Ascending aorta (tissue), 2 donors: ENCODE data around the gene YPEL3. TPM values are rescaled to one million over a fixed set of nuclear protein-coding genes. Genes with fewer than 3 reads are reported as not detected.
"Not testable (repeated sequence)": the region's sequence is repeated elsewhere in the genome, so short reads cannot be mapped to it uniquely, and the experiment has no call there.

Experiments
- DNase-seq, 2 donors: peaks; one replicate each; pipeline ENCODE4 v3.0.0-alpha.2; 2019; ENCODE audit warnings: low spot score in 2 of 2
- H3K27ac ChIP-seq, 2 donors: fragments of 200-600 bp; sonication (generic); one replicate each; pipeline ENCODE4 v1.5.1; 2016 to 2017; ENCODE audit warnings: mild to moderate bottlenecking in 1 of 2
- H3K27me3 ChIP-seq: fragments of 200-600 bp; sonication (generic); one replicate; pipeline ENCODE4 v1.5.1; 2017
- H3K36me3 ChIP-seq, 2 donors: fragments of 200-600 bp; sonication (generic); one replicate each; pipeline ENCODE4 v1.5.1; 2016
- H3K4me1 ChIP-seq, 2 donors: fragments of 200-600 bp; sonication (generic); one replicate each; pipeline ENCODE4 v1.5.1; 2016 to 2017; ENCODE audit warnings: mild to moderate bottlenecking in 1 of 2
- H3K4me3 ChIP-seq, 2 donors: fragments of 200-600 bp; sonication (generic); one replicate each; pipeline ENCODE4 v1.5.1; 2016 to 2017; ENCODE audit warnings: mild to moderate bottlenecking in 1 of 2
- H3K9me3 ChIP-seq, 2 donors: fragments of 200-600 bp; sonication (generic); one replicate each; pipeline ENCODE4 v1.5.1; 2016
- intact Hi-C: fragments of 100-400 bp; cut with DNase I; formaldehyde crosslinking; loops from one replicate; pipeline ENCODE4 v1.15.1; 2023
- total RNA-seq: library from RNA; depleted of rRNA; stranded (reverse); fragments of >200 nt; gene quantifications from one replicate; pipeline ENCODE4 v1.1.0, GENCODE V29; 2016
- TF ChIP-seq, protein P1 (sequence below), 3 experiments: fragments of 200-600 bp in 2 of 3; fragments of 450-650 bp in 1 of 3; sonication (generic) in 2 of 3; IDR thresholded peaks; one replicate each; pipeline ENCODE4 v1.5.1; 2016 to 2019; ENCODE audit warnings: antibody characterized with exemption in 3 of 3, mild to moderate bottlenecking in 1 of 3, moderate library complexity in 1 of 3

YPEL3 gene
- total RNA-seq, 1 donor from 2014 or later = 98.6 TPM

GRCh38 chr16:30115238-30115637 is 19.2 kb upstream of the YPEL3 start:
- Histone ChIP-seq H3K27me3 (no peaks in the 10 kb centered on the region), H3K36me3 (peaks cover 61 to 88% of the 10 kb centered on the region in 2 donors), H3K27ac (no peak overlapping the region), H3K9me3 (no peaks in the 10 kb centered on the region), H3K4me1 (no peaks in the 10 kb centered on the region), H3K4me3 (no peak overlapping the region)
- intact Hi-C loops = no loop called here
- DNase-seq = no peak
- TF ChIP-seq, protein P1, sequence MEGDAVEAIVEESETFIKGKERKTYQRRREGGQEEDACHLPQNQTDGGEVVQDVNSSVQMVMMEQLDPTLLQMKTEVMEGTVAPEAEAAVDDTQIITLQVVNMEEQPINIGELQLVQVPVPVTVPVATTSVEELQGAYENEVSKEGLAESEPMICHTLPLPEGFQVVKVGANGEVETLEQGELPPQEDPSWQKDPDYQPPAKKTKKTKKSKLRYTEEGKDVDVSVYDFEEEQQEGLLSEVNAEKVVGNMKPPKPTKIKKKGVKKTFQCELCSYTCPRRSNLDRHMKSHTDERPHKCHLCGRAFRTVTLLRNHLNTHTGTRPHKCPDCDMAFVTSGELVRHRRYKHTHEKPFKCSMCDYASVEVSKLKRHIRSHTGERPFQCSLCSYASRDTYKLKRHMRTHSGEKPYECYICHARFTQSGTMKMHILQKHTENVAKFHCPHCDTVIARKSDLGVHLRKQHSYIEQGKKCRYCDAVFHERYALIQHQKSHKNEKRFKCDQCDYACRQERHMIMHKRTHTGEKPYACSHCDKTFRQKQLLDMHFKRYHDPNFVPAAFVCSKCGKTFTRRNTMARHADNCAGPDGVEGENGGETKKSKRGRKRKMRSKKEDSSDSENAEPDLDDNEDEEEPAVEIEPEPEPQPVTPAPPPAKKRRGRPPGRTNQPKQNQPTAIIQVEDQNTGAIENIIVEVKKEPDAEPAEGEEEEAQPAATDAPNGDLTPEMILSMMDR (IDR thresholded peaks at IDR 0.05) = no peak

- H3K36me3 ChIP-seq = peaks cover 57 to 88% of the 10 kb centered on the region in 2 donors
- H3K27ac ChIP-seq, intact Hi-C loops, H3K4me1 ChIP-seq, H3K27me3 ChIP-seq, H3K9me3 ChIP-seq, DNase-seq, H3K4me3 ChIP-seq: not testable (repeated sequence)
Measured at GRCh38 chr16:30114833-30115232, 18.8 kb upstream of the YPEL3 start.

- intact Hi-C loops = no loop called here
- peaks cover 55 to 88% of the 10 kb centered on the region in 2 donors for H3K36me3 ChIP-seq
- TF ChIP-seq, protein P1 (IDR thresholded peaks at IDR 0.05) = no peak
Measured at GRCh38 chr16:30114411-30114810, 18.4 kb upstream of the YPEL3 start.

DNA sequence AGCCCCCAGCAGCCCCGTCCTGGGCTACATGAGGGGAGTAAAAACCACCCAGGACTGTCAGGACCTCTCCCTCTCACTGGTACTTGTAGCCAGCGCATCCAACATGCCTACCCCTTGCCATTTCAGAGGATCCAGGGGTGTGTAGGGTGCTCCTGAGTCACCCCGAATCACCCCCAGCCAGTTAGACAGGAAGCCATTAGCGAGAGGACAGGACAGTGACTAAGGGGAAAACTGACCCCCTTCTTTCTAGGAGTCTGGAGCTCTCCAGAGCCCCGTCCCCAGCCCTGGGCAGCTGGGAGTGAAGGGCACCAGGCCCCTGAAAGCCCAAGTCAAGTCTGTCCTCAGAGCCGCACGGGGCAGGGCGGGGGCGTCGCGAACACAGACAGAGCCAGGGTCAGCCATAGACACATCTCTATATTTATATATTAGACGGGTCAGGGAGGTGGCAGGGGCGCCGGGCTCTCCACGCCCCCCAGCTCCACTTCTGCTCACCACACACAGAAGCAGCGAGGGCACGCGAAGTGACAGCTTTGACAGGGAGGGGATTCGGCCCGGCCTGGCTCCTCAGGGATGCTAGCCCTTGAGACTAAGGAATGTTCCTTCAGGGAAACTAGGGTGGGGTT is 17.8 kb upstream of the YPEL3 start:
- Histone ChIP-seq H3K4me1 (no peaks in the 10 kb centered on the region), H3K36me3 (peaks cover 55 to 85% of the 10 kb centered on the region in 2 donors), H3K9me3 (no peaks in the 10 kb centered on the region), H3K27me3 (no peaks in the 10 kb centered on the region), H3K27ac (no peak overlapping the region), H3K4me3 (no peak overlapping the region)
- DNase-seq = no peak
- intact Hi-C loops = no loop called here
- TF ChIP-seq, protein P1 (IDR thresholded peaks at IDR 0.05) = no peak

More at GRCh38 chr16:30114411-30114810, 18.4 kb upstream of the YPEL3 start:
- Histone ChIP-seq H3K4me3 (no peak overlapping the region), H3K9me3 (no peaks in the 10 kb centered on the region), H3K27ac (no peak overlapping the region), H3K27me3 (no peaks in the 10 kb centered on the region), H3K4me1 (no peaks in the 10 kb centered on the region)
- DNase-seq = no peak

GRCh38 chr16:30113031-30113710 is 17.2 kb upstream of the YPEL3 start, which contains the start of gene GDPD3:
Gene GDPD3 (minus strand): TSS chr16:30113537. CDS start chr16:30113478, 59 bp downstream.
- Histone ChIP-seq H3K4me1 (no peaks in the 10 kb centered on the region), H3K27me3 (no peaks in the 10 kb centered on the region), H3K9me3 (no peaks in the 10 kb centered on the region), H3K4me3 (no peak within 1 kb of the TSS), H3K36me3 (peaks cover 55 to 83% of the 10 kb centered on the region in 2 donors), H3K27ac (no peak within 1 kb of the TSS)
- no peak for DNase-seq
- intact Hi-C loops = no loop called here
- TF ChIP-seq, protein P1 (IDR thresholded peaks at IDR 0.05) = no peak
